Measurements from ENCODE around the gene ZNF367.

ZNF367 gene

GRCh38 chr9:96457266-96457665 is 39.1 kb upstream of the ZNF367 start:
- no peaks in the 10 kb centered on the region for H3F3A ChIP-seq (ENCODE audit: low read depth)
- H4K20me1 ChIP-seq (ENCODE audit: insufficient read depth, low read length, poor library complexity, severe bottlenecking), result no peaks in the 10 kb centered on the region
- no peak overlapping the region for H2AFZ ChIP-seq (ENCODE audit: low read length)
- H3K9ac ChIP-seq (ENCODE audit: low read depth, low read length, poor library complexity, severe bottlenecking), result no peak overlapping the region
- TF ChIP-seq CTCF (conservative IDR thresholded peaks at IDR 0.05; ENCODE audit: low read length), result no peak
- TF ChIP-seq EZH2phosphoT487 (IDR thresholded peaks at IDR 0.05; ENCODE audit: borderline replicate concordance), result no peak
- H3K4me1 ChIP-seq (ENCODE audit: insufficient read depth, low read length, poor library complexity, severe bottlenecking), result peaks cover 3% of the 10 kb centered on the region
- no peaks in the 10 kb centered on the region for H3K9me3 ChIP-seq (ENCODE audit: insufficient read depth, low read depth, low read length)
- no peaks in the 10 kb centered on the region for H3K79me2 ChIP-seq (ENCODE audit: insufficient read depth, low read length)
- no peak overlapping the region for H3K4me3 ChIP-seq (ENCODE audit: low read length, poor library complexity, severe bottlenecking)
- H3K36me3 ChIP-seq (ENCODE audit: insufficient read depth, low read length), result no peaks in the 10 kb centered on the region
- H3K4me2 ChIP-seq (ENCODE audit: low read depth, low read length, poor library complexity, severe bottlenecking), result no peak overlapping the region
- no peaks in the 10 kb centered on the region for H3K9me2 ChIP-seq (replicated peaks; ENCODE audit: low read depth, low read length)
- no peaks in the 10 kb centered on the region for H3K27me3 ChIP-seq (ENCODE audit: insufficient read depth, low read length, poor library complexity, severe bottlenecking)

GRCh38 chr9:96453625-96454024 is 35.5 kb upstream of the ZNF367 start:
- H3K9me3 ChIP-seq (ENCODE audit: insufficient read depth, low read depth, low read length), result no peaks in the 10 kb centered on the region
- peaks cover 7% of the 10 kb centered on the region for H4K20me1 ChIP-seq (ENCODE audit: insufficient read depth, low read length, poor library complexity, severe bottlenecking)
- TF ChIP-seq EZH2phosphoT487 (IDR thresholded peaks at IDR 0.05; ENCODE audit: borderline replicate concordance), result no peak
- TF ChIP-seq CTCF (conservative IDR thresholded peaks at IDR 0.05; ENCODE audit: low read length), result peak; percentile 48
- peaks cover 15% of the 10 kb centered on the region for H3K4me1 ChIP-seq (ENCODE audit: insufficient read depth, low read length, poor library complexity, severe bottlenecking)
- H3K27me3 ChIP-seq (ENCODE audit: insufficient read depth, low read length, poor library complexity, severe bottlenecking), result peaks cover under 1% of the 10 kb centered on the region
- no peak overlapping the region for H3K9ac ChIP-seq (ENCODE audit: low read depth, low read length, poor library complexity, severe bottlenecking)
- peaks cover 5% of the 10 kb centered on the region; the same call in 1 of the 2 replicates for H3K79me2 ChIP-seq (ENCODE audit: insufficient read depth, low read length)
- no peaks in the 10 kb centered on the region for H3K36me3 ChIP-seq (ENCODE audit: insufficient read depth, low read length)
- no peak overlapping the region for H3K4me2 ChIP-seq (ENCODE audit: low read depth, low read length, poor library complexity, severe bottlenecking)
- no peaks in the 10 kb centered on the region for H3K9me2 ChIP-seq (replicated peaks; ENCODE audit: low read depth, low read length)
- no peak overlapping the region for H2AFZ ChIP-seq (ENCODE audit: low read length)
- H3F3A ChIP-seq (ENCODE audit: low read depth), result no peaks in the 10 kb centered on the region
- H3K4me3 ChIP-seq (ENCODE audit: low read length, poor library complexity, severe bottlenecking), result no peak overlapping the region

- Histone ChIP-seq H3K79me2 (ENCODE audit: insufficient read depth, low read length) (peaks cover 5% of the 10 kb centered on the region; the same call in 1 of the 2 replicates), H4K20me1 (ENCODE audit: insufficient read depth, low read length, poor library complexity, severe bottlenecking) (peaks cover 7% of the 10 kb centered on the region), H3K4me3 (ENCODE audit: low read length, poor library complexity, severe bottlenecking) (peak overlapping the region; percentile 83), H3K27me3 (ENCODE audit: insufficient read depth, low read length, poor library complexity, severe bottlenecking) (peaks cover 8% of the 10 kb centered on the region), H3K4me2 (ENCODE audit: low read depth, low read length, poor library complexity, severe bottlenecking) (peak overlapping the region; percentile 81), H3K9me3 (ENCODE audit: insufficient read depth, low read depth, low read length) (no peaks in the 10 kb centered on the region), H3K4me1 (ENCODE audit: insufficient read depth, low read length, poor library complexity, severe bottlenecking) (peaks cover 12% of the 10 kb centered on the region), H3K9me2 (replicated peaks; ENCODE audit: low read depth, low read length) (no peaks in the 10 kb centered on the region), H3K9ac (ENCODE audit: low read depth, low read length, poor library complexity, severe bottlenecking) (peak overlapping the region; percentile 56), H3K36me3 (ENCODE audit: insufficient read depth, low read length) (no peaks in the 10 kb centered on the region), H2AFZ (ENCODE audit: low read length) (no peak overlapping the region), H3F3A (ENCODE audit: low read depth) (no peaks in the 10 kb centered on the region)
- TF ChIP-seq EZH2phosphoT487 (IDR thresholded peaks at IDR 0.05; ENCODE audit: borderline replicate concordance) (no peak), CTCF (conservative IDR thresholded peaks at IDR 0.05; ENCODE audit: low read length) (no peak)
Observed at GRCh38 chr9:96450613-96451528, 32.7 kb upstream of the ZNF367 start.
